ENCODE data around the gene PHYH. TPM values are rescaled to one million over a fixed set of nuclear protein-coding genes. Genes with fewer than 3 reads are reported as not detected.
"Not testable (repeated sequence)": the region's sequence is repeated elsewhere in the genome, so short reads cannot be mapped to it uniquely, and the experiment has no call there.

The PHYH gene
- total RNA-seq, 1 experiment from 2014 or later, result 13.2 TPM

GRCh38 chr10:13276749-13277365 is 23.0 kb downstream of the PHYH start:
- DNase-seq (peak; percentile 2), ATAC-seq (no peak)
- Histone ChIP-seq H3K9me3 (ENCODE audit: low read length) (no peaks in the 10 kb centered on the region), H3K4me2 (ENCODE audit: low read length) (no peak overlapping the region), H3K36me3 (ENCODE audit: low read depth, low read length) (no peaks in the 10 kb centered on the region), H2AFZ (ENCODE audit: low read length) (no peak overlapping the region), H3K9ac (ENCODE audit: low read length) (no peak overlapping the region), H3K4me1 (ENCODE audit: insufficient read depth, low read length) (no peaks in the 10 kb centered on the region), H3K27me3 (ENCODE audit: low read length) (no peaks in the 10 kb centered on the region), H3K79me2 (ENCODE audit: low read length) (no peaks in the 10 kb centered on the region), H3K4me3 (ENCODE audit: low read length) (no peak overlapping the region), H4K20me1 (ENCODE audit: low read length) (no peaks in the 10 kb centered on the region), H3K9me2 (replicated peaks; ENCODE audit: low read length) (no peaks in the 10 kb centered on the region), H3K27ac (ENCODE audit: low read length) (no peak overlapping the region), H3F3A (ENCODE audit: low read length, unreplicated experiment) (no peaks in the 10 kb centered on the region)
- ChIA-PET CTCF (no interaction called here), POLR2A (ENCODE audit: unreplicated experiment) (no interaction called here)
- no peak for TF ChIP-seq EZH2phosphoT487 (IDR thresholded peaks at IDR 0.05; ENCODE audit: borderline replicate concordance, low read length)
- TF ChIP-seq CTCF (conservative IDR thresholded peaks at IDR 0.05; ENCODE audit: low read depth, low read length), result peak; percentile 33; the same call in 1 of the 2 replicates
- TF ChIP-seq EZH2 (IDR thresholded peaks at IDR 0.05; ENCODE audit: low read length, unreplicated experiment), result no peak
- intact Hi-C loops (cut with micrococcal nuclease), result loop anchor here (1.0 to 2.0 kb wide), 2 partner anchors 71 to 116 kb away; partner anchors contain the start of gene MCM10
- no TSS peak for BruUV-seq (replicated peaks)

- H3K27ac ChIP-seq (ENCODE audit: low read length); H3K27me3 ChIP-seq (ENCODE audit: low read length); H3K9me3 ChIP-seq (ENCODE audit: low read length); DNase-seq; H3F3A ChIP-seq (ENCODE audit: low read length, unreplicated experiment); CTCF ChIA-PET; H3K4me1 ChIP-seq (ENCODE audit: insufficient read depth, low read length); H3K9ac ChIP-seq (ENCODE audit: low read length); H2AFZ ChIP-seq (ENCODE audit: low read length); ATAC-seq; POLR2A ChIA-PET (ENCODE audit: unreplicated experiment); BruUV-seq (replicated peaks); H3K4me2 ChIP-seq (ENCODE audit: low read length); H3K79me2 ChIP-seq (ENCODE audit: low read length); H3K9me2 ChIP-seq (replicated peaks; ENCODE audit: low read length); H3K36me3 ChIP-seq (ENCODE audit: low read depth, low read length); H4K20me1 ChIP-seq (ENCODE audit: low read length); H3K4me3 ChIP-seq (ENCODE audit: low read length): not testable (repeated sequence)
- intact Hi-C loops (cut with micrococcal nuclease), result loop anchor here (2.0 kb wide), 1 partner anchor 115 kb away; the partner anchor contains the start of gene MCM10
Measured at GRCh38 chr10:13276146-13276545, 23.7 kb downstream of the PHYH start.

- no peak for ATAC-seq
- POLR2A ChIA-PET (ENCODE audit: unreplicated experiment), result no interaction called here
- intact Hi-C loops (cut with micrococcal nuclease), result no loop called here
Measured at GRCh38 chr10:13272164-13272571, 27.7 kb downstream of the PHYH start.

More at GRCh38 chr10:13272164-13272571, 27.7 kb downstream of the PHYH start:
- Histone ChIP-seq H3K4me2 (ENCODE audit: low read length) (no peak overlapping the region), H3F3A (ENCODE audit: low read length, unreplicated experiment) (no peaks in the 10 kb centered on the region), H3K27me3 (ENCODE audit: low read length) (no peaks in the 10 kb centered on the region), H4K20me1 (ENCODE audit: low read length) (no peaks in the 10 kb centered on the region), H3K4me1 (ENCODE audit: insufficient read depth, low read length) (peaks cover 11% of the 10 kb centered on the region), H3K9ac (ENCODE audit: low read length) (no peak overlapping the region), H3K27ac (ENCODE audit: low read length) (no peak overlapping the region), H3K4me3 (ENCODE audit: low read length) (no peak overlapping the region), H3K36me3 (ENCODE audit: low read depth, low read length) (no peaks in the 10 kb centered on the region), H3K79me2 (ENCODE audit: low read length) (no peaks in the 10 kb centered on the region), H3K9me2 (replicated peaks; ENCODE audit: low read length) (no peaks in the 10 kb centered on the region), H3K9me3 (ENCODE audit: low read length) (no peaks in the 10 kb centered on the region), H2AFZ (ENCODE audit: low read length) (no peak overlapping the region)
- no TSS peak for BruUV-seq (replicated peaks)
- TF ChIP-seq CTCF (conservative IDR thresholded peaks at IDR 0.05; ENCODE audit: low read depth, low read length) (no peak), EZH2phosphoT487 (IDR thresholded peaks at IDR 0.05; ENCODE audit: borderline replicate concordance, low read length) (no peak), EZH2 (IDR thresholded peaks at IDR 0.05; ENCODE audit: low read length, unreplicated experiment) (no peak)
- CTCF ChIA-PET, result interaction anchor here (0.6 to 0.7 kb wide), 2 partner anchors 66 to 72 kb away, joined by 3 read pairs; no protein-coding TSS in a partner anchor
- DNase-seq, result no peak
